Measurements from ENCODE around the gene IMMP2L.

IMMP2L gene

DNA sequence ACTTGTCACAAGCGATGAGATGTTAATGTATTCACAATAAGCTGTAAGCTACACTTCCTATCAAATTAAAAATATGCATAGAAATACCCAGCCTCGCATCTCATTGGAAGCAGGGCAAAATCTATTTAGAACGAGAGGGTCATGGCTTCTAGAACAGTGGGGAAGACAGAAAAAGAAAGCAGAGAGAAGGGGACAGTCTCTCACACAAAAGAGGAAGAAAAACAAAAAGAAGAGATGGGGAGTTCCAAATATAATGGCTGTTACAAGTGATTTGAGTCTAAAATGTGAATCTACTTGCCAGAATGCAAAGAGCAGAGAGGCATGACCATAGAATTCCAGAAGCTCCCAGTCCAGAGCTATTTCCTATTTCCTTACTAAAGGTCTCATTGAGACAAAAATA is 457.6 kb downstream of the IMMP2L start:
- H3K4me3 ChIP-seq (ENCODE audit: low read length): no peak overlapping the region
- no peak for DNase-seq (ENCODE audit: low read depth, low spot score)

DNA sequence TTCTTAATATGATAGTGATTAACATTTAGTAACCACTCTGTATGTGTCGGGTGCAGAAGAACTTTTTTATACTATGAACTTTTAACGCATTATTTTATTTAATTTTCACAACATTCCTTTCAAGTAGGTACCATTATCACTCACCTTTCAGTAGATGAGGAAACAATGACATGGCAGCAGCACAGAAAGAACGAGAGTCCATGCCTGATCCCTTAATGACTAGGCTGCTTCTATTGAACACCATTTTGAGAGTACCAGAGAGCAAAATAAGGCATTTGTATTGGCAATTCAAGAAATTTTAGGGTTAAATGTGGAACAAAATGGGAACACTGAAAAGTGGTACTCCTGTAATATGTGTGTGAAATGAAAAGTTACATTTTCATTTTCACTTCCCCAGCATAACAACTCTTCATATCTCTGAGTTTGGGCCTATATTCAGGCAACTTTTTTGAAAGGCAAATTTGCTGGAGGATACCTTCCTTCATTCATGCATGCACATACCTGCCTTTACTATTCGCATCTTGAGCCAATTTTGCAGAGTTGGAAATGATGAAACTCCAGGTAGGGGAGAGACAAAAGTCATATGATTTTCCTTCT is 458.5 kb downstream of the IMMP2L start:
- no peak for DNase-seq (ENCODE audit: low read depth, low spot score)
- H3K4me3 ChIP-seq (ENCODE audit: low read length): no peak overlapping the region

DNA sequence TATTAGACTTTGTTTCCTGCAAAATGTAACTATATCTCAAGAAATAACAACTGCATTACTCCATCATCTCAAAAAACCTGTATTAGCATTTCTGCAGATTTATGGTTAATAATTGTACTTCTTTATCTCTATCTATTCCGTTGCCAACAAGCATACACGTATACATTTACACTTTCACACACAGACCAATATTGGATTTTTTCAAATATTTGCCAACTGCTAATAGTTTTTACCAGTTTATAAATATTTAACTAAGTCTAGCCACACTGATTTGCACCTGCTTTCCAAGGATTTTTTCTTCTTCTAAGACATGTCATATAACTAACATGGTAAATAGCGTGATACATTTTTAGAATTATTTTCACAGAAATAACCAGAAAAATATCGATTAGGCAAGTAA is 459.2 kb downstream of the IMMP2L start:
- no peak overlapping the region for H3K4me3 ChIP-seq (ENCODE audit: low read length)
- no peak for DNase-seq (ENCODE audit: low read depth, low spot score)

DNA sequence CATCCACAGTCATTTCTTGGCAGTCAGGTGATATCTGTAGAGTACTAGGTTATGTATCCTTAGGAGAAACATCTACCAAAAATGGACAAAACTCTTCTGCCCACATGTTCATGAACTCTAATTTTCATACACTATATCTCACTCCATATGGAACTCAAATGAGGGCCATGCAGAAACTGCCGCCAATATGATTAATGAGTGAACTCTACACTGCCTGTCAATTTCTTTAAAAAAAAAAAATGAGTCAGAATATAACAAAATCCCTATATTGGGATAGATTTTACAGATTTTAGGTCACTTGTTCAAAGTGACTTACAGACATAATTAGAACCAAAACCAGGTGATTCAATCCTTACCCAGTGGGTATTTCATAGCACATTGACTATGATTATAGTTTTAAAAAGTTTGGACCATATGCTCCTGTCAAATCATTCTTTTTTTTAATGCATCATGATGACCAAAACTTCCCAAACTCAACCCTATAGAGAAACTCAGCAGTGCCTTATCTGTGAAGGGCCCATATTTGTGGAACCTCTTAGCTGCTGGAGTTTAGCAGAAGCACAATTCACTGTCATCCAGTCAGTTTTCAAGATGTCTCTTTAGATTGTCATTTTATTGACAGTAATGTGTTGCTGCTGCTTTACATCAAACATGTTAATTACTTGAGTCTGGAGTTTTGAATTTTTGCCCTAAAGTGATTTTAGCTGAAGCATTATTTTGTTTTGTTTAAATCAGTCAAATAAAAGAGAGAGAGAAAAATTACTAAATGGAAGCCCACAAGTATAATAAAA is 460.2 kb downstream of the IMMP2L start:
- no peak overlapping the region for H3K4me3 ChIP-seq (ENCODE audit: low read length)
- DNase-seq (ENCODE audit: low read depth, low spot score): no peak

DNA sequence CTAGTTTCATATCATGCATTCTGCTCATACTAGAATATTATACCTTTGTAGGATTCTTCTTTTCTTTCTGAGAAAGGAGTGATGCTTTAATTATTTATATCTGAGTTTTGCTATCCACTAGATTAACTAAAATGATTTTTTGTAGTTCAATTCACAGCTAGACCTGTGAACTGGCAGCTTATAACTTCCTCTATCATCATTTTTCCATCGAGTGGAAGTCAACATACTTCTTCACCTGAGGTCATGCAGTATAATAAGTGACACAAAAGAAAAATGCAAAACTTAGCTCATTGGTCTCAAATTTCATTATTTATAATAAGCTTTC is 463.4 kb downstream of the IMMP2L start:
- no peak overlapping the region for H3K4me3 ChIP-seq (ENCODE audit: low read length)
- DNase-seq (ENCODE audit: low read depth, low spot score): no peak

DNA sequence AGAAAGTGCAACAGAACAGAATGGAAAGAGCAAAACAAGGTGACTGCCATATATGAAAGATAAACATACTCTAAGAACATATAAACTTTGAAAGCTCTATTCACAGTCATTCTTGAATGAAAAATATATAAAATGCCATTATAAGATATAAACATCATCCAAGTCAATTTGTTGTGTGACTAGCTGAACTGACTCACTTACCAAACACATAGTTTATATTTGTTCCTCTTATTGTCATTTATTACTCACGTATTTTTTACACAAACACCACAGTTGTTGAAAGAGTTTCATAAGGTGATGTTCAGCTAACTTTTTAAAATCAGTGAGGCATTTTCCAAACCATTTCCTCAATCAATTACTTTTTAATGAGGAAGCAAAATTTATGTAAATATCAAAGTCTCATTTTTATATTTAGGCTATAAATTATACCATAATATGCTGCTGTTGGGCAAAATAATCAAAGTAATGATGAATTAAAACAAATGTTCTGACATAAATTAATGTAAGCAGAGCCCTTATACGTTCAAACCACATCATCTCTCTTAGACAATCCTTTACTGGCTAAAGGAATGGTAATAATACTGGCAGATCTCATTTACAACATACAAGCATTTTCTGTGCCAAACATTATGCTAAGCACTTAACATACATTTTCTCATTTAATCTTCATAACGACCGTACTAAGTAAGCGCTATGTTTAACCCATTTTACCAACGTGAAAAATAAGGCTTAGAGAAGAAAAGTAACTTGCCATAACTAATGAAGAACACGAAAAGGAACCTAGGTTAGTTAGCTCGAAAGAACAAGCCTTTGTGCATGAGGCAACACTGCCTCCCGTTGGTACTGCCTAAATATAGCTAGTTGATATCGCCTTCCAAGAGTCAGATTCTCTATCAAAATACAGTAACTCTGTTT is 464.0 kb downstream of the IMMP2L start:
- H3K4me3 ChIP-seq (ENCODE audit: low read length): no peak overlapping the region
- no peak for DNase-seq (ENCODE audit: low read depth, low spot score)

DNA sequence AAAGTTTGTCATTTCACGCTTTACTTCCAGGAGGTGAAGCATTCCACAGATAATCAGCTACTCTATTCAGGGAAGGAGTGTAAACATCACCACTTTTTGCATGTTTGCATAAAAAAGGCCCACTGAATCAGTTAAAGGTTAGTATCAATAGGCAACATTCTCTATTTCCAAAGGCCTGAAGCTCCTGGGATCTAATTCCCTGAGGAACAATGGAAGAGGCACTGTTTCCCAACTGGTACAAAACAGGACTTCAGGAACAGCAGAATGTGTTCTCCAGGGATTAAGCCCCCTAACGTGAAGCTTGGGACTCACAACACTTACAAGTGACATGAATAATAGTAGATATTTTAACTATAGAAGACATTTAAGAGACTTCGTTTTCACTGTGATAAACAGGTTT is 465.3 kb downstream of the IMMP2L start:
- no peak overlapping the region for H3K4me3 ChIP-seq (ENCODE audit: low read length)
- DNase-seq (ENCODE audit: low read depth, low spot score): no peak

DNA sequence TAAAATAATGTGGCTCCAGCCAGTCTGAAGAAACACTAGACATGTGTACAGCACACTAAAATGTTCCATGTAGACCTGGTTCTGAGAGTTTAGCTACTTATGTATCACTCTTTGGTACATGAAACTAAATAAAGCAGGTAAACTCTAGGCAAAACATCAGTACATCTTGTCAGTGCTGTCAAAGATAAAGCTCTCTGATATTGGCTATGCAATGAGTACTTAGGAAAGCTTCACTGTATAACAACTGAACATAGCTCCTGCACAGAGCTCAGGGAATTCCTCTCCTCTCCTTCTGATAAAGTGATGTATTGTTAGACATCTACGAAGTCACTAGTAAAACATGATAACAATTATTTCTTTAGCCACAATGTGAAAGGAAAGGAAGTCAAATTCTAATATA is 467.9 kb downstream of the IMMP2L start:
- DNase-seq (ENCODE audit: low read depth, low spot score): no peak
- no peak overlapping the region for H3K4me3 ChIP-seq (ENCODE audit: low read length)

DNA sequence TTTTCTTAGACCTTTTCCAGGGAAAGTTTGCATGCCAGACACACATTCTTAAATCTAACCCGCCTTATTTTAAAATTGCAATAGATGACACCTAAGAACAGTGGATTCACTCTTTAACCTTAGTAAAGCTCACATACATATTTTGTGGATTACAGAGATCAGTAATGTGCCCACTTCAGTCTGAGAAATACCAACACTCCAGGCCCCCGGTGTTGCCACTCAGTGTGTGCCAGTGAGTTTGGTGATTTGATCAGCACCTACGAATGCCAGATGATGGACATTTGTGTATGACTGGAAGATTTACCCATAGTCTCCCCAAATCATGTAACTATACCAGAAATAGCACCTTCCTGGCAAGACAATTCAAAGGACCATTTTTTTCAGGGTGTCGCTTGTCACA is 468.8 kb downstream of the IMMP2L start:
- no peak for DNase-seq (ENCODE audit: low read depth, low spot score)
- H3K4me3 ChIP-seq (ENCODE audit: low read length): no peak overlapping the region

DNA sequence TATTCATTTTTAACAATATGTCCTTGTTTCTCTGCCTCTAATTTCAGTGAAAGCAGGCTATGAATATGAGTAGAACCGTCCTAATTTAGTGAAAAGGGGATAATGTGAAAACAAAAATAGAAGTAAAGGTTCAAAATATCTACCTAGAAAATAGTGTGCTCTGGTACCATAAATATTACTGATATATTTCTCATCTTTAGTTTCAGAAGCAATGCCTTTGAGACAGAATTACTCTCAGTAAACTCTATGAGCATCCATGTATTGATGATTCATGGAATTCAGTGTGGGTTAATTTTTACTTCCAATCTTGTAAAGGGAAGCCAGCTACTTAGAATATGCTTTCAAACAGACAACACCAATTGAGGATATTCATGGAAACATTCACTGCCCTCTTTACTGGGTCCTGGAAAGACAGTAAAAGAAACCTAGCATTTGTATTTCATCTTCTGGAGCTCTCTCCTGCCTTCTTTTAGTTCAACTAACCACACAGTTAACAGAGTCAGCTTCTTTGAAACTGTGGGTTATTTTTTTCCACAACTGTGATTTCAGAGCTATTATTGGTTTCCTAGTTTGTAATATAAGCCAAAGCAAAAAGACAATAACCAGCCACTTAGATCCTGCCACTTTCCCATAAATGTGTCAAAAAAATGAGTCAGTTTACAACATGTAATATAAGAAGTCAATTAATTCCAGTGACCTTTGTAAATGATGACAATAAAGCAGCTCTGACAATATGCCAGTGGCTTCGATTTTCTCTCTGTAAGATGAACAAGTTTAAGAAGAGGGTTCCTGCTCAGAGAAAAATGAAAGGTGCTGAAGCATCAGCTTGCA is 469.7 kb downstream of the IMMP2L start:
- DNase-seq (ENCODE audit: low read depth, low spot score): no peak
- no peak overlapping the region for H3K4me3 ChIP-seq (ENCODE audit: low read length)

DNA sequence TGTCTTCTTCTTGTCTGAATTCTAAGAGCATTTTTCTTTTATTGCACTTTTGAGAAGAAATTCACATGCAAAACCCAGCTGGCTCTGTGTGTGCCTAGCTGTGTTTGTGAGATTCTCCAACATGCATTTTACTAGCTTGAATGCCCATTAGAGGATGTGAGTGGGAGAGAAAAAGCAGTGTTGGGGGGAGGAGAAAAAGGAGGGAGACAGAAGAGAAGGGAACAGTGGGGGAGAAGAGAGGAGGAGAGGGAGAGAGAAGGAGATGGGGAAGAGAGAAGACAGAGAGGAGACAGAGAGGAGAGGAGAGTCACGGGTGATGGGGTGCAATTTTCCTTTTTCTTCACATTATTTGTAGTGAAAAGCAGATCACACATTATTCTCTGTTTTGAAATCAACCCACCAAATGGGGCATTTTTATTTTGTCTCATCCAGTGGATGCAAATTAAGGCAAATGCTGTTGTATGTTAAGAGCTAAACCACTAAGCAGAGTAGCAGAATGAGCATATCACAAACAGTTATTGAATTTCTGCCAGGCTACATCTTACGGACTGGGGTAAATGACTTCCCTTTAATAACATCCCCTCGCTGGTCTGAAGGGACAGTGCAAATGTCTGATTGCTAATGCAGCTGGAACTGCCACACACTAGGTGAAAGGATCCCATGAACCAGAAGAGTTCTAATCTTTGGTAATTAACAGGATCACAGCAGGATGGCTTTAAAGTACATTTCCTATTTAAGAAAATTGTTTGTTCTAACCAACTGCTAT is 470.5 kb downstream of the IMMP2L start:
- H3K4me3 ChIP-seq (ENCODE audit: low read length): no peak overlapping the region

DNA sequence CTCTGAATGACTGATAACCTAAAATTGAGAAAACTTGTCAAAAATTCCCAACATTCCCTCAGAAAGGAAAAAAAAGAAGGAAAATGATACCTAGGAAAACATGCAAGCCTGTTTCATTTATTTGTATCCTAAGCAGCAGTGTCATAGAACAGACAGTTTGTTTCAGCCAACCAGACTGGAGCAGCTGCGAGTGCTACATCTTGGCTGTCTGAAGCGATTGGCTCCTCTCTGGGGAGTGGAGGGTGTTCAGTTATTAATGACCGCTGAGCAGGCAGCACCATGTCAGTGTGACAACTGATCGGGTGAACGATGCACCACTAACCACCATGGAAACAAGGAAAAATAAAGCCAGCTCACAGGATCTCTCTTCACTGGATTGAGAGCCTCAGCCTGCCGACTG is 471.4 kb downstream of the IMMP2L start, which contains the start of gene LRRN3:
Gene LRRN3 (plus strand): TSS at position 282 of the 400 bp plus-strand sequence. CDS start 31,646 bp downstream, outside the sequence.
- no peak for DNase-seq (ENCODE audit: low read depth, low spot score)
- H3K4me3 ChIP-seq (ENCODE audit: low read length): no peak within 1 kb of the TSS

More for the DNA sequence above, 470.5 kb downstream of the IMMP2L start:
- DNase-seq (ENCODE audit: low read depth, low spot score): no peak

DNA sequence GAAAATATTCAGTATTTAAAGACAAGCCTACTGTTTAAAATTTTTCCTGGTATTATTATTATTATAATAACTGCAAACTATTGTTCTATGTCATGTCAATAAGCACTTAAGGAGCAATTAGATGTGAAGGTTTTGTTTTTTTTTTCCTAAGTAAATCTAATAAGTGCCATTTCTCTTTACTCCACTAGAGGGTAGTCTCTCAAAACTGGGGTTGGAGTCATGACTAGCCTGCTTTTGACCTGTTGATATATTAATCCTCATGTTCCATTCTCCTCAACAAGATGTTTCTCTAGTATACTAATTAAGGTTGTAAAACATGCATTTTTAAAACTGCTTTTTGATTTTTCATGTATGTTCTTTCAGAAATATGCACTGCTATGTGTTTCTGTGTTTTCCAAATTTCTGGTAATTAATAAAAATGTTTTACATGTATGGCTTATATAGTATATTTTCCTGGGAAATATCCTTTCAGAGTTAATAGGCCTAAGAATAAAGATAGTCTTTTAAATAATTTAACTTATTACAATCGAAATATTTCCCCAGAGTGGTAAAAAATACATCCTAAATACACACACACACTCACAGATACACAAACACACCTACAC is 472.4 kb downstream of the IMMP2L start:
- peak; percentile 47 for DNase-seq (ENCODE audit: low read depth, low spot score)
- no peak overlapping the region for H3K4me3 ChIP-seq (ENCODE audit: low read length)

DNA sequence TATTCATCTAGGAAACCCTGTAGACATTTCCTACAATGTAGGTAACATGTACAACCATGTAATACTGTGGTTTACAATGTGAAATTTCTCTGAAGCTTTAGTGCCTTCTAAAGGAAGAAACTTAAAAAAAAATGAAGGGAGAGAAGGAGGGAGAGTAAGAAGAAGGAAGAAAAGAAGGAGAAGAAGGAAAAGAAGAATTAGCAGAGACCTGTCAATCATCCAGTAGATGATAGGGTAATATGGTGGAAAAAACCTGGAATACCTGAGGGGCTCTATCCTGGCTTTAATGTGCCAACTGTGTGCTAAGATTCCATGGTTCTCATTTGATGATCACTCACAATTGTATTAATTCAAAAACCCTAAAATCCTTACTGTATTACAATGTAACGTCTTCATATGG is 474.0 kb downstream of the IMMP2L start:
- no peak overlapping the region for H3K4me3 ChIP-seq (ENCODE audit: low read length)
- DNase-seq (ENCODE audit: low read depth, low spot score): no peak

DNA sequence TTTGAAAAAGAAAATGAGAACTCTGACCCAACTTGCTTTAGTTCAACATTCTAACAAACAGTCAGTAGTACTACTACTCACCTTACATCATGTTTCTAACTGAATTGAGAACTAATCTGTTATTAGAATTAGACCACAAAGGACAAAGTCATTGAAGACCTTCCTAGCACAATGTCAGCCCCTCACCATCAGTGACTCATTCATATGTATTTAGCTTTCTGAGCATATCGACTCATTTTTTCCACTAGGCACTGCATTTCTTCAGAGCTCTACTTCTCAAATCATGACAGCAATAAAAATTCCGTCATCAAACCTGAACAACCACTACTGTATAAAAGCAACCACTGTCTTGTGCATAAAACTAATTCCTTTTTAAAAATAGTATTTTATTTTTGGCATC is 475.8 kb downstream of the IMMP2L start:
- no peak for DNase-seq (ENCODE audit: low read depth, low spot score)
- H3K4me3 ChIP-seq (ENCODE audit: low read length): no peak overlapping the region

DNA sequence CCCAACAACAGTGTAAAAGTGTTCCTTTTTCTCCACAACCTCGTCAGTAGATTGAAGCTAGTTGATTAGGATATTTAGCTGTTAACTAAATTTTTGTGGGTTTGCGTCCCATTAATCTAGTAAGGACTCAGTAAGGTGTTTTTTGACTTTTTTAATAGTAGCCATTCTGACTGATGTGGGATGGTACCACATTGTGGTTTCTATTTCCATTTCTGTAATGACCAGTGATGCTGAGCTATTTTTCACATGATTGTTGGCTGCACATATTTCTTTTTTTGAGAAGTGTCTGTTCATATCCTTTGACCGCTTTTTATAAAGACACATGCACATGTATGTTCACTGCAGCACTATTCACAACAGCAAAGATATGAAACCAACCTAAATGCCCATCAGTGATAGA is 476.9 kb downstream of the IMMP2L start:
- no peak overlapping the region for H3K4me3 ChIP-seq (ENCODE audit: low read length)
- DNase-seq (ENCODE audit: low read depth, low spot score): no peak

DNA sequence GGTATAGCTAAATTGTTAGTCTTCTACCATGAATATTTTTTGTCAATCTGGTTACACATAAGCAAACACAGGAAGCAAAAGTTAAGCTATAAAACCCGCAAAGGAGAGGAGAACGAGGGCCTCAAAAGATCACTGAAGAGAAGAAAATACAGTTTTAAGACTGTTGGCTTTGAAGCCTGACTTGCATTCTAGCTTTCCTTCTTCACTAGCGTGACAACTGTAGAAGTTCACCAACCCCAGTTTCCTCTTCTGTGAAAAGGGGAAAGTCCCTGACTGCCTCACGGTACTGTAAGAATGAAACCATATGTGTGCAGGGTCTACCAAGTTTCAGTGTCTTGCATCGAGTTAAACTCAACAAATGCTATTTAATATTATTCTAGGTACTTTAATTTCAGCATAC is 478.9 kb downstream of the IMMP2L start:
- DNase-seq (ENCODE audit: low read depth, low spot score): peak; percentile 86
- peak overlapping the region; percentile 1; the same call in 1 of the 2 replicates for H3K4me3 ChIP-seq (ENCODE audit: low read length)

DNA sequence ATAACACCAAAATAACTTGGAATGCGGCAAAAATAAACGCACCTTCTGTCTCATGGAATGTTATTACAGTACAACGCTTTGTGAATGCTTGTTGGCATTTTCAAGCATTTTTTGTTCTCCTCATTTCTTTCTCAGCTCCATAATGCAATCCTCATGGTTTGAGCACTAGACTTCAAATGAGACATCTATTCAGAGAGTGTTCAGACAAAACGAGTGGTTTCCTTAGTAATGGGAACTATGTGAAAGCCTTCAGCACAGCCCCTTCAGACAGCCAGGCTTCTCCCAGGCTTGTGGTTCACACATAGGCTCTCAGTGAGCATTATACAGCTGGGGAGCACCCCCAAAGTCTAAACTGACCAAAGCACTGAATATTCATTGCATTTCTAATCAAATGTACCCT is 479.9 kb downstream of the IMMP2L start:
- no peak for DNase-seq (ENCODE audit: low read depth, low spot score)
- no peak overlapping the region for H3K4me3 ChIP-seq (ENCODE audit: low read length)
